ENCODE data around the gene PDZD2.

DNA sequence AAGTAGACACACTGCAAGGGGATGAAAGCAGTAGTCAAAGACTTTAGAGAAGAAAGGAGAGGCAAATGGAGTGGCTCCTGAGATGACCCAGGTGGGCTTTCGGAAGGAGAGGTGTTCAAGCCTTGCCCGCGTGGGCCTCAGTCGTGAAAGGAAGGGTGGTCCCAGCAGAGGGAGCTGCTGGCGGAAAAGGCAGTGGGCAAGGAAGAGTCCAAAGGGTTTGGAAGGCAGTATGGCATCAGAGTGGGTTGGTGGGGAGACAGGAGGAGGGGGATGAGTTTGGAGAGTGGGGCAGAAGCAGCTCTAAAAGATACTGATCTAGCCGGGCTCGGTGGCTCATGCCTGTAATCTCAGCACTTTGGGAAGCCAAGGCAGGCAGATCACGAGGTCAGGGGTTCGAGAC, 369.8 kb downstream of the PDZD2 start:
- TF ChIP-seq, protein P1, sequence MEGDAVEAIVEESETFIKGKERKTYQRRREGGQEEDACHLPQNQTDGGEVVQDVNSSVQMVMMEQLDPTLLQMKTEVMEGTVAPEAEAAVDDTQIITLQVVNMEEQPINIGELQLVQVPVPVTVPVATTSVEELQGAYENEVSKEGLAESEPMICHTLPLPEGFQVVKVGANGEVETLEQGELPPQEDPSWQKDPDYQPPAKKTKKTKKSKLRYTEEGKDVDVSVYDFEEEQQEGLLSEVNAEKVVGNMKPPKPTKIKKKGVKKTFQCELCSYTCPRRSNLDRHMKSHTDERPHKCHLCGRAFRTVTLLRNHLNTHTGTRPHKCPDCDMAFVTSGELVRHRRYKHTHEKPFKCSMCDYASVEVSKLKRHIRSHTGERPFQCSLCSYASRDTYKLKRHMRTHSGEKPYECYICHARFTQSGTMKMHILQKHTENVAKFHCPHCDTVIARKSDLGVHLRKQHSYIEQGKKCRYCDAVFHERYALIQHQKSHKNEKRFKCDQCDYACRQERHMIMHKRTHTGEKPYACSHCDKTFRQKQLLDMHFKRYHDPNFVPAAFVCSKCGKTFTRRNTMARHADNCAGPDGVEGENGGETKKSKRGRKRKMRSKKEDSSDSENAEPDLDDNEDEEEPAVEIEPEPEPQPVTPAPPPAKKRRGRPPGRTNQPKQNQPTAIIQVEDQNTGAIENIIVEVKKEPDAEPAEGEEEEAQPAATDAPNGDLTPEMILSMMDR (IDR thresholded peaks at IDR 0.05; ENCODE audit: poor library complexity, severe bottlenecking): no peak
- TF ChIP-seq EP300 (conservative IDR thresholded peaks at IDR 0.05; ENCODE audit: poor library complexity, severe bottlenecking) (no peak), POLR2AphosphoS5 (IDR thresholded peaks at IDR 0.05) (no peak), RAD21 (conservative IDR thresholded peaks at IDR 0.05) (no peak), TAF1 (IDR thresholded peaks at IDR 0.05; ENCODE audit: low read depth) (no peak)
